GM18511 (cell line): ENCODE data around the gene RFFL.
"Not testable (repeated sequence)": the region's sequence is repeated elsewhere in the genome, so short reads cannot be mapped to it uniquely, and the experiment has no call there.

Experiments used
- ATAC-seq: cut with Tn5 transposase; IDR thresholded peaks from one replicate; pipeline ENCODE4 v1.9.1; 2021; ENCODE audit warnings: mild to moderate bottlenecking, moderate library complexity; ENCODE audit not compliant: unreplicated experiment

Gene RFFL

DNA sequence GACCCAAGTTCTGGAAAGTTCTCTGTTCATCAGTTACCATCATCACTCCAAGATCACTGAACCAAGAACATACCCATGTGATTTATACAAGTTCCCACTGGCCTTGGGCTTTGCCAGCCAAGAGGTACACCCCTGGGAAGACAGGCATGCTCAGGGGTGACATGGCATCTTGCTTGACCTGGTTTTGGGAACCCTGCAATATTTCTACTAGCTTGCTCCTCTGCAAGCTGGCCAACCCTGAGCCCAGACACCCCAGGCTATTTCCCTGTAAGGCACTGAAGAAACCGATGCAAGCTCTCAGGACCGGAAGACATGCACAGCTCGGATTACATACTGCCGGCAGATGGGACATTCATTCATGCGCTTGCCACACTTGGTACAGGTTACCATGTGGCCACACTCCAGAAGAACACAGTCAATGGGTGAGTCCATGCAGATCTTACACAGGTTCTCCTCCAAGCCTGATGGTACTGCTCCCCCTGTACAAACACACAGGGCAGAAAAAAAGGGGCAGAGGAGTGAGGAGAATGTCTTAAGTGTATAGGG, 51.8 kb downstream of the RFFL start:
- ATAC-seq: no peak

DNA sequence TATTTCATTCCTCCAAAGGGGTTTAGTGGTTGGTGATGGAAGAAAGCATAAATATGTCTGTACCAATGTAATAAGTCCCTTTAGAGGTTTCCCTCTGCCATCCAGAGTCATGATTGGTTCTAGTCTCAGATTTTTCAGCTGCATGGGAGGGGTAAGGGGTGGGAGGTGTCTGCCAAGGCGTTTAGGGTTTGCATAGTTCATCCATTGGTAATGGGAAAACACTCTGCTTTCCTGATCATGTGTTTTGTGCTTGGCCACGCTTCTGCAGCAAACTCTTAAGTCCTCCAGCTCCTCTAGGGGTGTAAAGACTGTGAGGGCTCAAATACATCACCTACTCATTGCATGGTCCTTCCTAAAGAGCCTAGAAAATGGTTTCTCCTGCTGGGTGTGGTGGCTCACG, 53.4 kb downstream of the RFFL start:
- ATAC-seq: no peak

GRCh38 chr17:35006961-35007360, 56.5 kb downstream of the RFFL start:
- no peak for ATAC-seq

GRCh38 chr17:35006345-35006744, 57.2 kb downstream of the RFFL start:
- no peak for ATAC-seq

DNA sequence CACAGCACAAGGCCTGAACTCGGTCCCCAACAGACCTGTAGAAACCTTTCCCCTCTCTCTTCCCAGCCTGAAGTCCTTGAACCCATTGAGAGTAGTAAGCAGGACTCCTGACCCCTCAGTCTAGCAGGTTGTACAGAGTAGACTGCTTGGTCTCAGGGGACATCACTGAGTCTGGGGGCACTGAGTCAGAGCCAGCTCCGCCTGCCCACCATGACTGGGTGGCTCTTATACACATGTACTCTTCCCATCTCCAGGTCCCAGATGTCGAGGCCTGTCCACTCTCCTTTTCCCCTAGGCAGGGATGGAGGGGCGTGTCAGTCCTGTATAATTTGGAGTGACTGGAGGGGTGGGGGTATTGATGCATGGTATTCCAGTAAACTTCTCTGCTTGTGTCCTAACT, 59.7 kb downstream of the RFFL start:
- no peak for ATAC-seq

GRCh38 chr17:35002876-35003551, 60.5 kb downstream of the RFFL start:
- no peak for ATAC-seq

DNA sequence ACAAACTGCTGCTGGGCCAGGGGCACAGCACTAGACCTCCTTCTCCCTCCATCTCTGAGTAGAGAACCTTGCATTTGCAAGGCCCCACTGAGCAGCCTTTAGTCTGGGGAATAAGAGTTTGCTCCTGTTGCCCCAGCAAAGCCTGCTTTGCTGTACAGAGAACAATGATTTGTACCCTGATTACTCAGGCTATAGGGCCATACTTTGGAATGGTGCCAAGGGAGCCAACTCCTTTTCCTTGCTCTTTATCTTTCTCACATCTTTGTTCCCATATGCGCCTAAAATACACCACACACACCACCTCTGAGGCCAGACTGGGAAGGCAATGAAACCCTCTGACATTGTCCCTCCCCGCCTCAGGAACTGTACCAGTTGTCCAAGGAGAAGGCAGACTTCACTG, 62.0 kb downstream of the RFFL start:
- no peak for ATAC-seq

- not testable (repeated sequence) for ATAC-seq
Observed at GRCh38 chr17:35000965-35001364, 62.5 kb downstream of the RFFL start.

- no peak for ATAC-seq
Observed at GRCh38 chr17:34999456-34999855, 64.1 kb downstream of the RFFL start.

DNA sequence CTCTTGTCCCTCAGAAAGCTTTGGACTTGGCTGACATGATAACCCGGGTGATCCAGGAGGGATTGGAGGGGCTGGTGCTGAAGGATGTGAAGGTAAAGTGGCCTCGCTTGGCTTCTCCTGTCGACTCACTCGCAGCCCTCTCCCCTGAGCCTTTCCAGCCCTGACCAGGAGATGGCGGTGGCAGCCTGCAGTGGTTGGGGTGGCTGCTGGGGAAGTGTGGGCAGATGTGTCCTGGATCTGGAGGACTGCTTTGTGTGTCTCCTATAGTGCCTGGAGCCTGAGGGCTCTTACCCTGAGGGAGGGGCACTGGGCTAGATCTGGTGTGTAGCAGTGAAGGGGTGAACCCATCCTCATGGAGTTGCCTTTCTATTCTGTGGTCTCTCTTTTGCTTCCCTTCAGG, 65.3 kb downstream of the RFFL start:
- ATAC-seq: peak; percentile 66

DNA sequence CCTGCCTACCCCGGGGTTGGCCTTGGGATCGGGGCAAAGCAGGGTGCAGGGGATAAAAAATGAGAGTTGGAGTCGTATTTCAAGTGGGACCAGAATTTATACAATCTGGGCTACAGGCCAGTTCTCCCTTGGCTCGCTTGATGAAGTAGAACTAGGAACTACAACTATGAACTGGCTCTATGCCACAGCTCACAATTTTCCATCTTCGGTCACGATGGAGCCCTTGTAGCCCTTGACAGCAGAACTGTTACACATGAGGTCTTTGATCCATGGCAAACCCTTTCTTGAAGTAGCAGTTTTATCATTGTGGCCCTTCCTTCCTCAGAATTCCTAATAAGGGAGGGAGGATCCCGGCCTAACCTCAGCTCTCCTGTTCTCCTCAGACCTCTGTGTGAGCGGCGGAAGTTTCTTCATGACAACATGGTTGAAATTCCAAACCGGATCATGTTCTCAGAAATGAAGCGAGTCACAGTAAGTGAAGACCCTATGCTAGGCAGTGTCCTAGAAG, 66.1 kb downstream of the RFFL start:
- no peak for ATAC-seq

DNA sequence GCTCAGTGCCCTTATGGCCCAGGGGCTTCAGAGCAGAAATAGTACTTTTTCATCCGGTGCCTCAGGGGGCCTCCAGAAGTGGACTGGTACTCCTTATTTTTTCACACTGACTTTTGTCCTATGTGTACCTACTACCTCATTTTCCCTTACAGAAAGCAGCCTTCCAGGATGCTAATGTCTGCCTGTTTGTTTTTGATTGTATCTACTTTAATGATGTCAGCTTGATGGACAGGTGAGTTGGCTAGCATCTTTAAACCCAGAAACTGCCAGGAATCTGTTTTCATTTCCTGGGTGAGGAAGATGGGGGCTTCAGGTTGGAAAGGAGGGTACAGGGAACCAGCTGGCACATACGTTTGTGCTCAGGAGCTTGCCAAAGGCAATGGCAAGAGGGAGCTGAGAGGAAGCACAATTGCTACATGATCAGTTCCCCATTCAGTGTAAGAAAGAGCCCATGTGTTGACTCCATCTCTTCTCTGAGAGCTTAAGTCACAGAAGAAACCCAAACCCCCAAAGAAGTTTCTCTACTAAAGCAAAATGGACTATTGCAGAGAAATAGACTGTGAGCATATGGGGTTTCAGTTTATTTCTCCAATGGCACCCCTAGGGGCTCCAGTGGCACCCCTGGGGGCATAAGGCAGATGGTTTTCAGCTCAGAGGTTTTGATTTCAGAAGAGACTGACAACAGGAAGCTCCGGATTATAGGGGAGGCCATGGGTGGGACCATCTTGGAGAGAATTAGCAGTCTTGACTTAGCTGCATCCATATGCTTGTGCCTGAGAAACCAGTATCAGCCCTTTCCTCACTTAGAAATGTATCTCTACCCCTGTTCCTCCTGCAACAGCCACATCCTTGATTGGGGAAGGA, 66.9 kb downstream of the RFFL start:
- no peak for ATAC-seq

GRCh38 chr17:34993031-34993430, 70.5 kb downstream of the RFFL start:
- no peak for ATAC-seq

DNA sequence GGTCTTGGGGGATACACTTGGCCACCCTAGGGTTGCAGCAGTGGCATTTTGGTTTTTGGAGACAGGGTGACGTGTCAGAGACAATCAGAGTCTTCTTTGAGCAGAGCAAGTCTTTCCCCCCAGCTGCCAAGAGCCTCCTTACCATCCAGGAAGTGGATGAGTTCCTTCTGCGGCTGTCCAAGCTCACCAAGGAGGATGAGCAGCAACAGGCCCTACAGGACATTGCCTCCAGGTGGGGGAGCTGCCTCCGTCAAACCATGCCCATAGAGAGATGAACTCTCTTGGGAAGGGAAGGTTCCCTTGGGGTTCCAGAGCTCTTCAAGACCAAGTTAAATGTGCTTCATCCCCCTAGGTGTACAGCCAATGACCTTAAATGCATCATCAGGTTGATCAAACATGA, 71.9 kb downstream of the RFFL start:
- ATAC-seq: no peak

DNA sequence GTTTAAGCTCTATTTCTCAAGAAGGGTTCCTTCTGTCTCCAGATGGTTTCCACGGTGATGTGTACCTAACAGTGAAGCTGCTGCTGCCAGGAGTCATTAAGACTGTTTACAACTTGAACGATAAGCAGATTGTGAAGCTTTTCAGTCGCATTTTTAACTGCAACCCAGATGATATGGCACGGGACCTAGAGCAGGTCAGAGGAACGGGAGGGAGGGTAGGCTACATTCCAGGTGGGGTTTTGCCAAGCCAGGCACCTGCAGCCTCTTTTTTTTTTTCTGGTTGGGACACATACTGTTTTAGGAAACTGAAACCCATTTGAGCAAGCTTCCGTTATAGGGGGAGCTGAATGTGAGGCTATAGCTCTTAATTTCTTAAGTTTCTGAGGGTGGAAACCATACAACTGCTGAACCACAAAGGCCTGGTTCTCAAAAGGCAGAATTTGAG, 72.6 kb downstream of the RFFL start:
- ATAC-seq: no peak

DNA sequence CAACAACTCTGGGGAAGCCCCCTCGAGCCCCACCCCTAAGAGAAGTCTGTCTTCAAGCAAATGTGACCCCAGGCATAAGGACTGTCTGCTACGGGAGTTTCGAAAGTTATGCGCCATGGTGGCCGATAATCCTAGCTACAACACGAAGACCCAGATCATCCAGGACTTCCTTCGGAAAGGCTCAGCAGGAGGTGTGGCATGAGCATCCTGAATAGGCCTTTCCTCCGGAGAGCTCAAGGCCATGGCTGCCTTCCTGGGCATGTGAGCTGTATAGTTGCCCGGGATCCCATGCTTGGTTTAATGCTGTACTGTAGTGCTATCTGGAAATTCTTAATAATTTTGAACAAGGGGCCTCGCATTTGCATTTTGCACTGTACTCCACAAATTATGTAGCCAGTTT, 74.0 kb downstream of the RFFL start:
- ATAC-seq: no peak

GRCh38 chr17:34988644-34989043, 74.9 kb downstream of the RFFL start:
- ATAC-seq: no peak

DNA sequence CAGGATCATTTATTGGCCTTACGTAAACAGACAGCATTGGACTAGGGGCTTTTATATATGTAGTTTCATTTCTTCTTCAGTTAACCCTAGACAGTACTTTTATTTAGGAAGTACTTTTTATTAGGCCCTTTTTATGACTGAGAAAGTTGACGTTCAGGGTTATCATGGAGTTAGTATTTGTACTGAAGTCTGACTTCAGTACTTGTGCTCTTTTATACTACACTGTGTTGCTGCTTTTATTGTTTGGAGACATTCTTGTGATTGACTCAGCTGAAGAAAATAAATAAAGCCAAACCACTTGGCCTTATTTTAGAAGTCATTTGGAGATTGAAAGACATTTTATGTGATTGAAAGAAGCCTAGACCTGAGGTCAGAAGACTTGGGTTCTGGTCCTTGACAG, 76.3 kb downstream of the RFFL start:
- no peak for ATAC-seq

GRCh38 chr17:34981538-34982241, 81.8 kb downstream of the RFFL start:
- no peak for ATAC-seq

GRCh38 chr17:34980681-34981537, 82.6 kb downstream of the RFFL start:
- peak; percentile 87 for ATAC-seq
